Thoracic aorta (tissue), 2 donors: ENCODE data around the gene PDE5A. TPM values are rescaled to one million over a fixed set of nuclear protein-coding genes. Genes with fewer than 3 reads are reported as not detected.
"Not testable (repeated sequence)": the region's sequence is repeated elsewhere in the genome, so short reads cannot be mapped to it uniquely, and the experiment has no call there.

Experiments used
- ATAC-seq: fragments of 150-250 bp; one replicate; pipeline ENCODE4 v1.8.0; 2017; ENCODE audit warnings: low read depth; ENCODE audit not compliant: insufficient number of reproducible peaks, low FRiP score
- DNase-seq: peaks from one replicate; pipeline ENCODE4 v3.0.0-alpha.2; 2020; ENCODE audit warnings: low spot score
- H3K27ac ChIP-seq, 2 donors: fragments of 200-600 bp; sonication (generic); 1 replicate in 1 of 2; 2 replicates in 1 of 2; pipeline ENCODE4 v1.5.1; 2016; ENCODE audit warnings: mild to moderate bottlenecking in 2 of 2, moderate library complexity in 2 of 2
- H3K27me3 ChIP-seq: fragments of 200-600 bp; sonication (generic); replicated peaks from 2 replicates; pipeline ENCODE4 v1.6.0; 2016; ENCODE audit warnings: mild to moderate bottlenecking; ENCODE audit not compliant: insufficient read depth
- H3K36me3 ChIP-seq: fragments of 200-600 bp; sonication (generic); one replicate; pipeline ENCODE4 v1.5.1; 2016
- H3K4me1 ChIP-seq, 2 donors: fragments of 200-600 bp; sonication (generic); 1 replicate in 1 of 2; 2 replicates in 1 of 2; pipeline versions ENCODE4 v1.5.1 to v1.6.0; 2016; ENCODE audit warnings: low read depth in 2 of 2, mild to moderate bottlenecking in 1 of 2; ENCODE audit not compliant: control insufficient read depth in 1 of 2
- H3K4me3 ChIP-seq: fragments of 200-600 bp; sonication (generic); 2 replicates; pipeline ENCODE4 v1.5.1; 2016; ENCODE audit warnings: mild to moderate bottlenecking
- H3K9me3 ChIP-seq: fragments of 200-600 bp; sonication (generic); 2 replicates; pipeline ENCODE4 v1.5.1; 2016
- CTCF ChIP-seq: fragments of 200-600 bp; sonication (generic); IDR thresholded peaks from one replicate; pipeline ENCODE4 v1.5.1; 2019; ENCODE audit warnings: antibody characterized with exemption
- total RNA-seq, 2 donors: library from RNA; depleted of rRNA; stranded (reverse); fragments of >200 nt; gene quantifications; one replicate each; pipeline versions ENCODE4 v1.1.0 to v1.2.3, GENCODE V29; 2016

PDE5A gene
- total RNA-seq, 2 donors from 2014 or later: 158 to 223 TPM

- Histone ChIP-seq H3K27ac (no peak overlapping the region), H3K9me3 (no peaks in the 10 kb centered on the region), H3K4me3 (no peak overlapping the region), H3K27me3 (no peaks in the 10 kb centered on the region), H3K4me1 (peaks cover 0 to 18% of the 10 kb centered on the region in 2 donors), H3K36me3 (no peaks in the 10 kb centered on the region)
- TF ChIP-seq CTCF: no peak
- no peak for DNase-seq
- ATAC-seq: no peak
Observed at GRCh38 chr4:119647558-119647957, 19.0 kb upstream of the PDE5A start.

- peak; percentile 37 for ATAC-seq
- Histone ChIP-seq H3K27me3 (no peaks in the 10 kb centered on the region), H3K4me3 (no peak overlapping the region), H3K9me3 (no peaks in the 10 kb centered on the region), H3K36me3 (no peaks in the 10 kb centered on the region), H3K4me1 (peaks cover 0 to 11% of the 10 kb centered on the region in 2 donors), H3K27ac (no peak overlapping the region)
- no peak for TF ChIP-seq CTCF
- DNase-seq: no peak
Observed at GRCh38 chr4:119646347-119647071, 17.9 kb upstream of the PDE5A start.

GRCh38 chr4:119643306-119644042, 14.9 kb upstream of the PDE5A start:
- Histone ChIP-seq H3K4me1 (peaks cover 0 to 11% of the 10 kb centered on the region in 2 donors), H3K27me3 (no peaks in the 10 kb centered on the region), H3K36me3 (no peaks in the 10 kb centered on the region), H3K27ac (no peak overlapping the region), H3K9me3 (no peaks in the 10 kb centered on the region), H3K4me3 (no peak overlapping the region)
- DNase-seq: no peak
- TF ChIP-seq CTCF: no peak
- no peak for ATAC-seq

- ATAC-seq (no peak), DNase-seq (no peak)
- no peak for TF ChIP-seq CTCF
- H3K36me3 ChIP-seq: no peaks in the 10 kb centered on the region
- H3K9me3 ChIP-seq: no peaks in the 10 kb centered on the region
- no peak overlapping the region for H3K27ac ChIP-seq
- no peak overlapping the region for H3K4me3 ChIP-seq
- peaks cover 0 to 7% of the 10 kb centered on the region in 2 donors for H3K4me1 ChIP-seq
- no peaks in the 10 kb centered on the region for H3K27me3 ChIP-seq
Observed at GRCh38 chr4:119641765-119642164, 13.2 kb upstream of the PDE5A start.

- Histone ChIP-seq H3K4me3 (no peak overlapping the region), H3K27ac (no peak overlapping the region), H3K9me3 (no peaks in the 10 kb centered on the region), H3K36me3 (no peaks in the 10 kb centered on the region), H3K27me3 (no peaks in the 10 kb centered on the region), H3K4me1 (no peaks in the 10 kb centered on the region)
- ATAC-seq: no peak
- no peak for DNase-seq
- TF ChIP-seq CTCF: no peak
Observed at GRCh38 chr4:119638359-119638758, 9.8 kb upstream of the PDE5A start.

GRCh38 chr4:119636851-119637250, 8.2 kb upstream of the PDE5A start:
- not testable (repeated sequence) for H3K9me3 ChIP-seq, H3K27ac ChIP-seq, H3K4me3 ChIP-seq, H3K36me3 ChIP-seq, H3K27me3 ChIP-seq, H3K4me1 ChIP-seq, DNase-seq, ATAC-seq
